ENCODE measurements around the gene CACNA2D3. TPM values are rescaled to one million over a fixed set of nuclear protein-coding genes. Genes with fewer than 3 reads are reported as not detected.

The CACNA2D3 gene
- polyA plus RNA-seq, 1 donor from 2014 or later, result 26.2 TPM

- Histone ChIP-seq H3K27me3 (ENCODE audit: insufficient read depth, low read depth, low read length) (no peaks in the 10 kb centered on the region), H3K79me2 (replicated peaks; ENCODE audit: insufficient read depth, low read length) (no peaks in the 10 kb centered on the region), H3K9me3 (ENCODE audit: low read length) (no peaks in the 10 kb centered on the region), H2AFZ (ENCODE audit: low read depth, low read length) (no peak overlapping the region), H3K9me2 (ENCODE audit: insufficient read depth, low read length) (no peaks in the 10 kb centered on the region), H4K20me1 (ENCODE audit: insufficient read depth) (no peaks in the 10 kb centered on the region), H3K4me2 (ENCODE audit: low read length) (no peak overlapping the region), H3F3A (ENCODE audit: insufficient read depth, low read length, poor library complexity, severe bottlenecking) (no peaks in the 10 kb centered on the region), H3K9ac (ENCODE audit: low read length) (no peak overlapping the region), H3K36me3 (ENCODE audit: insufficient read depth, low read length) (no peaks in the 10 kb centered on the region), H3K4me3 (ENCODE audit: low read length) (no peak overlapping the region), H3K27ac (ENCODE audit: low read length) (no peak overlapping the region)
- no peak for TF ChIP-seq SMC3 (conservative IDR thresholded peaks at IDR 0.05; ENCODE audit: poor library complexity)
- no peak for TF ChIP-seq EZH2 (IDR thresholded peaks at IDR 0.05; ENCODE audit: borderline replicate concordance, insufficient read depth, low read length, poor library complexity, severe bottlenecking)
- TF ChIP-seq TAF1 (IDR thresholded peaks at IDR 0.05; ENCODE audit: low read depth), result no peak
- TF ChIP-seq CTCF (IDR thresholded peaks at IDR 0.05; ENCODE audit: poor library complexity, severe bottlenecking), result no peak
- TF ChIP-seq RAD21 (conservative IDR thresholded peaks at IDR 0.05), result no peak
- TF ChIP-seq REST (IDR thresholded peaks at IDR 0.05; ENCODE audit: borderline replicate concordance), result no peak
- TF ChIP-seq POLR2AphosphoS5 (IDR thresholded peaks at IDR 0.05), result no peak
- TF ChIP-seq MXI1 (conservative IDR thresholded peaks at IDR 0.05; ENCODE audit: poor library complexity, severe bottlenecking), result no peak
- TF ChIP-seq EP300 (conservative IDR thresholded peaks at IDR 0.05; ENCODE audit: poor library complexity, severe bottlenecking), result no peak
Observed at GRCh38 chr3:54764911-54765310, 642.6 kb downstream of the CACNA2D3 start.

GRCh38 chr3:54771050-54771449, 648.7 kb downstream of the CACNA2D3 start:
- Histone ChIP-seq H3K9ac (ENCODE audit: low read length) (no peak overlapping the region), H3K9me2 (ENCODE audit: insufficient read depth, low read length) (no peaks in the 10 kb centered on the region), H3K4me2 (ENCODE audit: low read length) (no peak overlapping the region), H3K36me3 (ENCODE audit: insufficient read depth, low read length) (no peaks in the 10 kb centered on the region), H3K27ac (ENCODE audit: low read length) (no peak overlapping the region), H3K4me3 (ENCODE audit: low read length) (no peak overlapping the region), H3K79me2 (replicated peaks; ENCODE audit: insufficient read depth, low read length) (no peaks in the 10 kb centered on the region), H3K27me3 (ENCODE audit: insufficient read depth, low read depth, low read length) (no peaks in the 10 kb centered on the region), H3F3A (ENCODE audit: insufficient read depth, low read length, poor library complexity, severe bottlenecking) (no peaks in the 10 kb centered on the region), H3K9me3 (ENCODE audit: low read length) (no peaks in the 10 kb centered on the region), H4K20me1 (ENCODE audit: insufficient read depth) (no peaks in the 10 kb centered on the region), H2AFZ (ENCODE audit: low read depth, low read length) (no peak overlapping the region)
- TF ChIP-seq EP300 (conservative IDR thresholded peaks at IDR 0.05; ENCODE audit: poor library complexity, severe bottlenecking) (no peak), RAD21 (conservative IDR thresholded peaks at IDR 0.05) (no peak), REST (IDR thresholded peaks at IDR 0.05; ENCODE audit: borderline replicate concordance) (no peak), POLR2AphosphoS5 (IDR thresholded peaks at IDR 0.05) (no peak), TAF1 (IDR thresholded peaks at IDR 0.05; ENCODE audit: low read depth) (no peak), EZH2 (IDR thresholded peaks at IDR 0.05; ENCODE audit: borderline replicate concordance, insufficient read depth, low read length, poor library complexity, severe bottlenecking) (no peak), SMC3 (conservative IDR thresholded peaks at IDR 0.05; ENCODE audit: poor library complexity) (no peak), CTCF (IDR thresholded peaks at IDR 0.05; ENCODE audit: poor library complexity, severe bottlenecking) (no peak), MXI1 (conservative IDR thresholded peaks at IDR 0.05; ENCODE audit: poor library complexity, severe bottlenecking) (no peak)

All from neural cell (in vitro differentiated cells).